DOHH2 (cell line): ENCODE data around the gene DNTT.
A peak's percentile ranks its signal among the peaks of the same experiment; 100 is the strongest.

Experiments used
- H3F3A ChIP-seq: fragments of 200-600 bp; sonication (generic), shearing (Covaris generic); 2 replicates; pipeline ENCODE4 v1.6.0; 2016; ENCODE audit warnings: antibody characterized with exemption, mild to moderate bottlenecking; ENCODE audit not compliant: control insufficient read depth, insufficient read depth
- H3K27ac ChIP-seq: fragments of 200-600 bp; sonication (generic); 2 replicates; pipeline ENCODE4 v1.5.1; 2014; ENCODE audit warnings: low read depth, mild to moderate bottlenecking, low read length, moderate library complexity
- H3K27me3 ChIP-seq: fragments of 200-600 bp; sonication (generic); 2 replicates; pipeline ENCODE4 v1.6.1; 2014; ENCODE audit warnings: mild to moderate bottlenecking, low read length, mixed read lengths; ENCODE audit not compliant: control insufficient read depth
- H3K36me3 ChIP-seq: fragments of 200-600 bp; sonication (generic); 2 replicates; pipeline ENCODE4 v1.6.1; 2014; ENCODE audit warnings: mild to moderate bottlenecking, low read length, moderate library complexity, mixed read lengths; ENCODE audit not compliant: control insufficient read depth
- H3K4me1 ChIP-seq: fragments of 200-600 bp; sonication (generic); 2 replicates; pipeline ENCODE4 v1.6.1; 2014; ENCODE audit warnings: mild to moderate bottlenecking, low read length, mixed read lengths; ENCODE audit not compliant: control insufficient read depth
- H3K4me2 ChIP-seq: fragments of 200-600 bp; sonication (generic); 2 replicates; pipeline ENCODE4 v1.6.0; 2014; ENCODE audit warnings: mild to moderate bottlenecking, low read length, moderate library complexity
- H3K4me3 ChIP-seq: fragments of 200-600 bp; sonication (generic); 2 replicates; pipeline ENCODE4 v1.5.1; 2014; ENCODE audit warnings: mild to moderate bottlenecking, low read length, mixed read lengths
- H3K79me2 ChIP-seq: fragments of 200-600 bp; sonication (generic); 2 replicates; pipeline ENCODE4 v1.6.1; 2014; ENCODE audit warnings: mild to moderate bottlenecking, low read length, mixed read lengths; ENCODE audit not compliant: control insufficient read depth
- H3K9me2 ChIP-seq: fragments of 200-600 bp; sonication (generic); replicated peaks from 2 replicates; pipeline ENCODE4 v1.6.1; 2014; ENCODE audit warnings: mild to moderate bottlenecking, low read length, mixed read lengths; ENCODE audit not compliant: control insufficient read depth
- H3K9me3 ChIP-seq: fragments of 200-600 bp; sonication (generic); 2 replicates; pipeline ENCODE4 v1.6.1; 2014; ENCODE audit warnings: antibody characterized with exemption, low read length, mixed read lengths; ENCODE audit not compliant: control insufficient read depth, insufficient read depth
- H4K20me1 ChIP-seq: fragments of 200-600 bp; sonication (generic); 2 replicates; pipeline ENCODE4 v1.6.0; 2014; ENCODE audit warnings: low read depth, mild to moderate bottlenecking, antibody characterized with exemption, low read length, moderate library complexity; ENCODE audit not compliant: control insufficient read depth, insufficient read depth
- EZH2phosphoT487 ChIP-seq: fragments of 200-600 bp; sonication (generic); IDR thresholded peaks from 2 replicates; pipeline ENCODE4 v1.6.1; 2017; ENCODE audit warnings: borderline replicate concordance, mild to moderate bottlenecking, antibody characterized with exemption, low read length, moderate library complexity, mixed read lengths
- TF ChIP-seq, protein P1 (sequence below): fragments of 200-600 bp; sonication (generic); IDR thresholded peaks from one replicate; pipeline ENCODE4 v1.5.1; 2014; ENCODE audit warnings: antibody characterized with exemption, mild to moderate bottlenecking, low read depth, low read length; ENCODE audit not compliant: poor library complexity, severe bottlenecking

Gene DNTT

DNA sequence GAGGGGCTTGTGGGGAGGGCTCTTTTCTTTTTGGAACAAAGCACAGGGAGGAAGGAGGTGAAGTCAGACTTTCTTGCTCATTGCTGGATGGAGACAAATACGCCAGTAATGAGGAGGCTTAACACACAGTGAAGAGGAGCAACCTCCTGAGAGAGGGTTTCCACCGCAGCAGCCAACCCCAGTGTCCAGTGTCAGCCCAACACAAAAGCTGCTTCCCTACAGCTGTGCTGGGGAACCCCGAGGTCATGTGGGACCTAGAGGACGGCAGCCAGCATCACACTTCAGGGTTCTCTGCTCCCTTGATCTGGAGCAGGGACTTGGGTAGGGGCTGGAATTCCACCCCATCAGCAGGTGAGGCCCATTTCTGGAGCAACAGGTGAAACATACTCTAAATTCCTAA lies 40.6 kb upstream of the DNTT start:
- Histone ChIP-seq H3K36me3 (peaks cover 95% of the 10 kb centered on the region), H3K4me3 (peak overlapping the region; percentile 19), H3K4me1 (peaks cover 99% of the 10 kb centered on the region), H3F3A (0 out of 2 replicates have a peak, but pooled peaks cover 2% of the 10 kb centered on the region), H3K9me3 (no peaks in the 10 kb centered on the region), H4K20me1 (peaks cover 25% of the 10 kb centered on the region), H3K27ac (no peak overlapping the region), H3K27me3 (no peaks in the 10 kb centered on the region), H3K4me2 (peak overlapping the region; percentile 35), H3K79me2 (peaks cover 100% of the 10 kb centered on the region), H3K9me2 (no peaks in the 10 kb centered on the region)
- TF ChIP-seq EZH2phosphoT487: no peak
- TF ChIP-seq, protein P1, sequence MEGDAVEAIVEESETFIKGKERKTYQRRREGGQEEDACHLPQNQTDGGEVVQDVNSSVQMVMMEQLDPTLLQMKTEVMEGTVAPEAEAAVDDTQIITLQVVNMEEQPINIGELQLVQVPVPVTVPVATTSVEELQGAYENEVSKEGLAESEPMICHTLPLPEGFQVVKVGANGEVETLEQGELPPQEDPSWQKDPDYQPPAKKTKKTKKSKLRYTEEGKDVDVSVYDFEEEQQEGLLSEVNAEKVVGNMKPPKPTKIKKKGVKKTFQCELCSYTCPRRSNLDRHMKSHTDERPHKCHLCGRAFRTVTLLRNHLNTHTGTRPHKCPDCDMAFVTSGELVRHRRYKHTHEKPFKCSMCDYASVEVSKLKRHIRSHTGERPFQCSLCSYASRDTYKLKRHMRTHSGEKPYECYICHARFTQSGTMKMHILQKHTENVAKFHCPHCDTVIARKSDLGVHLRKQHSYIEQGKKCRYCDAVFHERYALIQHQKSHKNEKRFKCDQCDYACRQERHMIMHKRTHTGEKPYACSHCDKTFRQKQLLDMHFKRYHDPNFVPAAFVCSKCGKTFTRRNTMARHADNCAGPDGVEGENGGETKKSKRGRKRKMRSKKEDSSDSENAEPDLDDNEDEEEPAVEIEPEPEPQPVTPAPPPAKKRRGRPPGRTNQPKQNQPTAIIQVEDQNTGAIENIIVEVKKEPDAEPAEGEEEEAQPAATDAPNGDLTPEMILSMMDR: no peak

DNA sequence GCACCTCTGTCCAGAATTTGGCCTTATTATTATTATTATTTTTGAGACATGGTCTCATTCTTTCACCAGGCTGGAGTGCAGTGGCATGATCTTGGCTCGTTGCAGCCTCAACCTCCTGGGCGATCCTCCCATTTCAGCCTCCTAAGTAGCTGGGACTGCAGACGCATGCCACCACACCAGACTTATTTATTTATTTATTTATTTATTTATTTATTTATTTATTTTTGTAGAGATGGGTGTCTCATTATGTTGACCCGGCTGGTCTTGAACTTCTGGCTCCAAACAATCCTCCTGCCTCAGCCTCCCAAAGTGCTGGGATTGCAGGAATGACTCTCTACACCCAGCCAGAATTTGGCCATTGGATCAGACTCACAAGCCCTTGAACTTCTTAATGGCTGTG lies 39.3 kb upstream of the DNTT start:
- TF ChIP-seq EZH2phosphoT487: no peak
- TF ChIP-seq, protein P1: no peak

DNA sequence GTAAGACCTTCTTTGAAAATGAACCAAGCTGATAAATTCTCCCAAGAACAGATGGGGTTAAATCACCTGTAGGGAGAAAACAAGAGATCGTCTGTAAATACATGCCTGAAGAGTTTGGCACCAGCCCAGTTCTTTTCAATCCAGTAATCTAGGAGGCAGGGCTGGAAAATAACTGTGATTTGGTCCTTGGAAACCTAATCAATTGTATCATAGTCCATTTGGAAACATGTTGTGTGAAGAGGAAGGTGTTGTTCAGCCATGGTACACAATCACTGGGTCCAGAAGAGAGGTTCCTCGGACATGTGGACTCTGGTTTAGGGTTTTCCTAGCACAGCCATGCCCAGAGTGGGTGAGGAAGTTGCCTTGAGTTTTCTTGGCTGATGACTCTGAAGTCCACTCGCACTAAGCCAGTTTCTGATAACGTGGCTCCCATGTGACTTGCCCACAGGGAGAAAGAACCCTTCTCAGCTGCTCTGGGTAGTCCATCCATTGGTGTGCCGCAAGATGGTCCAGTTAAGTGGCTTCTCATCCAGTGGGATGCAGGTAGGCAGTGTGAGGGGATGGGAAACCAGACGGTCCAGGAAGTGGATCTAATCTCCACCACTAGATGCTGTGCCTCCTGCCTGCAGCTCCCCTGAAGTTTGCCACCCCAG lies 38.0 kb upstream of the DNTT start:
- peak overlapping the region; percentile 82; the same call in 1 of the 2 replicates for H3K4me3 ChIP-seq
- H3K9me3 ChIP-seq: no peaks in the 10 kb centered on the region
- no peaks in the 10 kb centered on the region for H3K9me2 ChIP-seq
- H3K79me2 ChIP-seq: peaks cover 100% of the 10 kb centered on the region
- peaks cover 18% of the 10 kb centered on the region; the same call in 1 of the 2 replicates for H4K20me1 ChIP-seq
- H3F3A ChIP-seq: 0 out of 2 replicates have a peak, but pooled peaks cover 2% of the 10 kb centered on the region
- H3K4me1 ChIP-seq: peaks cover 78% of the 10 kb centered on the region
- peaks cover 95% of the 10 kb centered on the region for H3K36me3 ChIP-seq
- no peaks in the 10 kb centered on the region for H3K27me3 ChIP-seq
- no peak overlapping the region for H3K27ac ChIP-seq
- peak overlapping the region; percentile 85 for H3K4me2 ChIP-seq
- TF ChIP-seq EZH2phosphoT487: no peak
- TF ChIP-seq, protein P1: no peak

More for the DNA sequence above, 39.3 kb upstream of the DNTT start:
- Histone ChIP-seq H3F3A (no peaks in the 10 kb centered on the region), H3K4me1 (peaks cover 91% of the 10 kb centered on the region), H4K20me1 (peaks cover 18% of the 10 kb centered on the region), H3K4me2 (peak overlapping the region; percentile 85; the same call in 1 of the 2 replicates), H3K36me3 (peaks cover 95% of the 10 kb centered on the region), H3K4me3 (0 out of 2 replicates have a peak overlapping the region, but pooled peaks have one; percentile 7), H3K9me3 (no peaks in the 10 kb centered on the region), H3K27me3 (no peaks in the 10 kb centered on the region), H3K9me2 (no peaks in the 10 kb centered on the region), H3K27ac (no peak overlapping the region), H3K79me2 (peaks cover 100% of the 10 kb centered on the region)
